Measurements from ENCODE around the gene SPACA4. TPM values are rescaled to one million over a fixed set of nuclear protein-coding genes. Genes with fewer than 3 reads are reported as not detected.
"Not testable (repeated sequence)": the region's sequence is repeated elsewhere in the genome, so short reads cannot be mapped to it uniquely, and the experiment has no call there.

The SPACA4 gene
- polyA plus RNA-seq, 4 donors, result 0.11 to 0.26 TPM; not detected in 2

- DNase-seq (ENCODE audit: low read depth in 4 of 4, low spot score in 2 of 4), result no peak
Observed at GRCh38 chr19:48618278-48618915, 11.9 kb downstream of the SPACA4 start.

GRCh38 chr19:48618916-48619691 lies 12.6 kb downstream of the SPACA4 start, which contains the start of the genes RPL18 and SPHK2:
Gene RPL18 (minus strand): TSS chr19:48619178. CDS start chr19:48619143, 35 bp downstream.
Gene SPHK2 (plus strand): TSS chr19:48619506. CDS start chr19:48620515, 1,009 bp downstream.
- DNase-seq (ENCODE audit: low read depth in 4 of 4, low spot score in 2 of 4), result peak; percentile 95 to 99 (median 98)

GRCh38 chr19:48619692-48620585 lies 13.4 kb downstream of the SPACA4 start:
- DNase-seq (ENCODE audit: low read depth in 4 of 4, low spot score in 2 of 4), result no peak

- DNase-seq (ENCODE audit: low read depth in 4 of 4, low spot score in 2 of 4), result no peak
Observed at GRCh38 chr19:48623556-48624066, 17.1 kb downstream of the SPACA4 start.

- peak in 3 of 4 donors; percentile 90 to 95 (median 94) for DNase-seq (ENCODE audit: low read depth in 4 of 4, low spot score in 2 of 4)
Observed at GRCh38 chr19:48624067-48624594, 17.6 kb downstream of the SPACA4 start.

GRCh38 chr19:48624791-48625723 lies 18.5 kb downstream of the SPACA4 start:
- DNase-seq (ENCODE audit: low read depth in 4 of 4, low spot score in 2 of 4), result no peak

- no peak for DNase-seq (ENCODE audit: low read depth in 4 of 4, low spot score in 2 of 4)
Observed at GRCh38 chr19:48625891-48626327, 19.4 kb downstream of the SPACA4 start.

- DNase-seq (ENCODE audit: low read depth in 4 of 4, low spot score in 2 of 4), result no peak
Observed at GRCh38 chr19:48627201-48627864, 20.8 kb downstream of the SPACA4 start.

GRCh38 chr19:48627865-48628314 lies 21.3 kb downstream of the SPACA4 start:
- DNase-seq (ENCODE audit: low read depth in 4 of 4, low spot score in 2 of 4), result no peak

- DNase-seq (ENCODE audit: low read depth in 4 of 4, low spot score in 2 of 4), result no peak
Observed at GRCh38 chr19:48628486-48629296, 22.1 kb downstream of the SPACA4 start.

- no peak for DNase-seq (ENCODE audit: low read depth in 4 of 4, low spot score in 2 of 4)
Observed at GRCh38 chr19:48629297-48629598, 22.7 kb downstream of the SPACA4 start.

- DNase-seq (ENCODE audit: low read depth in 4 of 4, low spot score in 2 of 4), result no peak
Observed at GRCh38 chr19:48629599-48630295, 23.2 kb downstream of the SPACA4 start.

GRCh38 chr19:48630296-48631063 lies 23.9 kb downstream of the SPACA4 start:
- DNase-seq (ENCODE audit: low read depth in 4 of 4, low spot score in 2 of 4), result no peak

- DNase-seq (ENCODE audit: low read depth in 4 of 4, low spot score in 2 of 4), result no peak
Observed at GRCh38 chr19:48631225-48631624, 24.7 kb downstream of the SPACA4 start.

GRCh38 chr19:48632286-48632685 lies 25.7 kb downstream of the SPACA4 start:
- not testable (repeated sequence) for DNase-seq (ENCODE audit: low read depth in 4 of 4, low spot score in 2 of 4)

- no peak for DNase-seq (ENCODE audit: low read depth in 4 of 4, low spot score in 2 of 4)
Observed at GRCh38 chr19:48632692-48633147, 26.2 kb downstream of the SPACA4 start.
